ENCODE data around the gene HBS1L. TPM values are rescaled to one million over a fixed set of nuclear protein-coding genes. Genes with fewer than 3 reads are reported as not detected.

The HBS1L gene
- total RNA-seq, 5 donors from 2014 or later (not counting 1 experiment from before 2014, with no cell fraction given) = 51.4 to 112 (median 69.7) TPM

GRCh38 chr6:135073756-135074393 is 19.3 kb upstream of the HBS1L start:
- Histone ChIP-seq H3K27me3 (replicated peaks in 1 of 2; ENCODE audit: control insufficient read depth in 2 of 2, extremely low read depth in 1 of 2, insufficient read depth in 2 of 2, low read length in 1 of 2) (no peaks in the 10 kb centered on the region), H3K27ac (ENCODE audit: low read length) (no peak overlapping the region), H3K4me1 (ENCODE audit: control insufficient read depth in 1 of 2, extremely low read depth in 1 of 2, insufficient read depth in 2 of 2, low read length in 2 of 2) (peaks cover 0 to 5% of the 10 kb centered on the region in 2 experiments), H3K36me3 (ENCODE audit: control insufficient read depth in 2 of 2, extremely low read depth in 1 of 2, insufficient read depth in 1 of 2, low read length in 1 of 2) (no peaks in the 10 kb centered on the region), H3K4me3 (ENCODE audit: control insufficient read depth in 1 of 2, extremely low read depth in 1 of 2, low read length in 1 of 2) (no peak overlapping the region), H3K9me3 (no peaks in the 10 kb centered on the region)
- ChIA-PET CTCF (interaction anchor here in 1 of 2 donors (1.1 kb wide), 1 partner anchor 21 kb away, joined by 3 read pairs; no protein-coding TSS in a partner anchor), POLR2A (interaction anchor here in 1 of 2 donors (0.6 kb wide), 1 partner anchor 58 kb away, joined by 7 read pairs; no protein-coding TSS in a partner anchor)
- Mint-ChIP-seq H3K4me1 (peaks cover 11 to 23% (median 15%) of the 10 kb centered on the region in 3 donors), H3K9me3 (no peaks in the 10 kb centered on the region), H3K36me3 (no peaks in the 10 kb centered on the region), H3K4me3 (no peak overlapping the region), H3K27me3 (no peaks in the 10 kb centered on the region), H3K27ac (no peak overlapping the region)
- no peak for ATAC-seq (replicated peaks in 1 of 4)
- no peak for DNase-seq
- no CpG with 5 or more reads among the region's 2 CpGs for WGBS (ENCODE audit: insufficient coverage)

- no peaks in the 10 kb centered on the region for H3K27me3 Mint-ChIP-seq
These were observed 18.6 kb upstream of the HBS1L start for GRCh38 chr6:135073217-135073616.

DNA sequence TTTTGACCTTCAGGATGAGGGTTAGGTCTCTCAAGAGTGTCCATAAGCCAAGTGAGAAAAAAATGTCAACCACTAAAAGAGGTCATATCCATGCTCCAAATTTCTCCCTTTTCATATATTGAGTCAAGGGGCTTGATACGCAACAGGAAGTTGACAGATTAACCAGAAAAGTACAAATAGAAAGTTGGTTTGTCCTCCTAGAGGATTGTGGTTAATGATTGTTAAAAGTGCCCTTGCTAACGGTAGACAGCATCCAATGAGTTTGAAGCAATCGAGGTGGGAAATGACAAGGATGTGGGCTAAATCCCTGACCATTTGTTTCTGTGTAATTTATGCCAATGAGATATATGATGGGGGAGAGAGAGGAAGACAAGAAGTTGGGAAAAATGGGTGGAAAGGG is 18.1 kb upstream of the HBS1L start:
- no peaks in the 10 kb centered on the region for H3K36me3 Mint-ChIP-seq
- ATAC-seq (replicated peaks in 1 of 4) (no peak), DNase-seq (no peak)
- Histone ChIP-seq H3K36me3 (ENCODE audit: control insufficient read depth in 2 of 2, extremely low read depth in 1 of 2, insufficient read depth in 1 of 2, low read length in 1 of 2) (no peaks in the 10 kb centered on the region), H3K27me3 (replicated peaks in 1 of 2; ENCODE audit: control insufficient read depth in 2 of 2, extremely low read depth in 1 of 2, insufficient read depth in 2 of 2, low read length in 1 of 2) (no peaks in the 10 kb centered on the region), H3K9me3 (no peaks in the 10 kb centered on the region), H3K4me3 (ENCODE audit: control insufficient read depth in 1 of 2, extremely low read depth in 1 of 2, low read length in 1 of 2) (no peak overlapping the region), H3K4me1 (ENCODE audit: control insufficient read depth in 1 of 2, extremely low read depth in 1 of 2, insufficient read depth in 2 of 2, low read length in 2 of 2) (peaks cover 0 to 5% of the 10 kb centered on the region in 2 experiments), H3K27ac (ENCODE audit: low read length) (no peak overlapping the region)
- H3K4me1 Mint-ChIP-seq = peaks cover 11 to 23% (median 15%) of the 10 kb centered on the region in 3 donors
- no peak overlapping the region for H3K27ac Mint-ChIP-seq
- H3K9me3 Mint-ChIP-seq = no peaks in the 10 kb centered on the region
- WGBS (ENCODE audit: insufficient coverage) = 95% methylated on average over 2 of the region's 3 CpGs
- POLR2A ChIA-PET = no interaction called here
- H3K4me3 Mint-ChIP-seq = no peak overlapping the region
- H3K27me3 Mint-ChIP-seq = no peaks in the 10 kb centered on the region
- CTCF ChIA-PET = no interaction called here

More at GRCh38 chr6:135073217-135073616, 18.6 kb upstream of the HBS1L start:
- Mint-ChIP-seq H3K4me3 (no peak overlapping the region), H3K27ac (no peak overlapping the region), H3K4me1 (peaks cover 11 to 23% (median 15%) of the 10 kb centered on the region in 3 donors), H3K9me3 (no peaks in the 10 kb centered on the region), H3K36me3 (no peaks in the 10 kb centered on the region)
- WGBS (ENCODE audit: insufficient coverage) = no CpG with 5 or more reads among the region's 1 CpG
- ChIA-PET CTCF (no interaction called here), POLR2A (no interaction called here)
- no peaks in the 10 kb centered on the region for H3K36me3 ChIP-seq (ENCODE audit: control insufficient read depth in 2 of 2, extremely low read depth in 1 of 2, insufficient read depth in 1 of 2, low read length in 1 of 2)
- DNase-seq (no peak), ATAC-seq (replicated peaks in 1 of 4) (no peak)
- no peak overlapping the region for H3K4me3 ChIP-seq (ENCODE audit: control insufficient read depth in 1 of 2, extremely low read depth in 1 of 2, low read length in 1 of 2)
- peaks cover 0 to 5% of the 10 kb centered on the region in 2 experiments for H3K4me1 ChIP-seq (ENCODE audit: control insufficient read depth in 1 of 2, extremely low read depth in 1 of 2, insufficient read depth in 2 of 2, low read length in 2 of 2)
- no peak overlapping the region for H3K27ac ChIP-seq (ENCODE audit: low read length)
- no peaks in the 10 kb centered on the region for H3K9me3 ChIP-seq
- H3K27me3 ChIP-seq (replicated peaks in 1 of 2; ENCODE audit: control insufficient read depth in 2 of 2, extremely low read depth in 1 of 2, insufficient read depth in 2 of 2, low read length in 1 of 2) = no peaks in the 10 kb centered on the region

GRCh38 chr6:135071541-135071940 is 16.9 kb upstream of the HBS1L start:
- Histone ChIP-seq H3K27ac (ENCODE audit: low read length) (no peak overlapping the region), H3K4me1 (ENCODE audit: control insufficient read depth in 1 of 2, extremely low read depth in 1 of 2, insufficient read depth in 2 of 2, low read length in 2 of 2) (peaks cover 0 to 5% of the 10 kb centered on the region in 2 experiments), H3K36me3 (ENCODE audit: control insufficient read depth in 2 of 2, extremely low read depth in 1 of 2, insufficient read depth in 1 of 2, low read length in 1 of 2) (no peaks in the 10 kb centered on the region), H3K9me3 (no peaks in the 10 kb centered on the region), H3K27me3 (replicated peaks in 1 of 2; ENCODE audit: control insufficient read depth in 2 of 2, extremely low read depth in 1 of 2, insufficient read depth in 2 of 2, low read length in 1 of 2) (no peaks in the 10 kb centered on the region), H3K4me3 (ENCODE audit: control insufficient read depth in 1 of 2, extremely low read depth in 1 of 2, low read length in 1 of 2) (no peak overlapping the region)
- POLR2A ChIA-PET = interaction anchor here (0.6 kb wide), 2 partner anchors 13 to 113 kb away, joined by 3 read pairs; no protein-coding TSS in a partner anchor
- CTCF ChIA-PET = interaction anchor here in 1 of 2 donors (0.5 kb wide), 1 partner anchor 934 kb away, joined by 3 read pairs; no protein-coding TSS in a partner anchor
- H3K4me3 Mint-ChIP-seq = no peak overlapping the region
- no peak for ATAC-seq (replicated peaks in 1 of 4)
- no peak for DNase-seq
- H3K4me1 Mint-ChIP-seq = peaks cover 11 to 23% (median 15%) of the 10 kb centered on the region in 3 donors
- no peak overlapping the region for H3K27ac Mint-ChIP-seq
- no peaks in the 10 kb centered on the region for H3K9me3 Mint-ChIP-seq
- no peaks in the 10 kb centered on the region for H3K36me3 Mint-ChIP-seq
- H3K27me3 Mint-ChIP-seq = no peaks in the 10 kb centered on the region

GRCh38 chr6:135067911-135068310 is 13.3 kb upstream of the HBS1L start:
- ChIA-PET CTCF (no interaction called here), POLR2A (no interaction called here)
- Histone ChIP-seq H3K27me3 (replicated peaks in 1 of 2; ENCODE audit: control insufficient read depth in 2 of 2, extremely low read depth in 1 of 2, insufficient read depth in 2 of 2, low read length in 1 of 2) (no peaks in the 10 kb centered on the region), H3K27ac (ENCODE audit: low read length) (no peak overlapping the region), H3K36me3 (ENCODE audit: control insufficient read depth in 2 of 2, extremely low read depth in 1 of 2, insufficient read depth in 1 of 2, low read length in 1 of 2) (no peaks in the 10 kb centered on the region), H3K4me1 (ENCODE audit: control insufficient read depth in 1 of 2, extremely low read depth in 1 of 2, insufficient read depth in 2 of 2, low read length in 2 of 2) (no peaks in the 10 kb centered on the region), H3K9me3 (no peaks in the 10 kb centered on the region), H3K4me3 (ENCODE audit: control insufficient read depth in 1 of 2, extremely low read depth in 1 of 2, low read length in 1 of 2) (no peak overlapping the region)
- no peak for DNase-seq
- H3K27me3 Mint-ChIP-seq = no peaks in the 10 kb centered on the region
- no CpG with 5 or more reads among the region's 2 CpGs for WGBS (ENCODE audit: insufficient coverage)
- no peaks in the 10 kb centered on the region for H3K9me3 Mint-ChIP-seq
- H3K36me3 Mint-ChIP-seq = no peaks in the 10 kb centered on the region
- no peak overlapping the region for H3K27ac Mint-ChIP-seq
- peaks cover 0 to 4% (median 0%) of the 10 kb centered on the region in 3 donors for H3K4me1 Mint-ChIP-seq
- no peak overlapping the region for H3K4me3 Mint-ChIP-seq
- ATAC-seq (replicated peaks in 1 of 4) = no peak

- POLR2A ChIA-PET = no interaction called here
- no peak overlapping the region for H3K27ac ChIP-seq (ENCODE audit: low read length)
- WGBS (ENCODE audit: insufficient coverage) = no CpG with 5 or more reads among the region's 3 CpGs
These were observed 12.2 kb upstream of the HBS1L start for GRCh38 chr6:135066806-135067205.

More at GRCh38 chr6:135066806-135067205, 12.2 kb upstream of the HBS1L start:
- Mint-ChIP-seq H3K4me3 (no peak overlapping the region), H3K27ac (no peak overlapping the region), H3K27me3 (no peaks in the 10 kb centered on the region), H3K9me3 (no peaks in the 10 kb centered on the region), H3K36me3 (no peaks in the 10 kb centered on the region), H3K4me1 (no peaks in the 10 kb centered on the region)
- Histone ChIP-seq H3K4me1 (ENCODE audit: control insufficient read depth in 1 of 2, extremely low read depth in 1 of 2, insufficient read depth in 2 of 2, low read length in 2 of 2) (no peaks in the 10 kb centered on the region), H3K27me3 (replicated peaks in 1 of 2; ENCODE audit: control insufficient read depth in 2 of 2, extremely low read depth in 1 of 2, insufficient read depth in 2 of 2, low read length in 1 of 2) (no peaks in the 10 kb centered on the region), H3K36me3 (ENCODE audit: control insufficient read depth in 2 of 2, extremely low read depth in 1 of 2, insufficient read depth in 1 of 2, low read length in 1 of 2) (no peaks in the 10 kb centered on the region), H3K4me3 (ENCODE audit: control insufficient read depth in 1 of 2, extremely low read depth in 1 of 2, low read length in 1 of 2) (no peak overlapping the region), H3K9me3 (no peaks in the 10 kb centered on the region)
- no peak for DNase-seq
- no peak for ATAC-seq (replicated peaks in 1 of 4)
- CTCF ChIA-PET = no interaction called here

Measured in T-cell (primary cell).